ENCODE results near the gene ENPP3.

Gene ENPP3

DNA sequence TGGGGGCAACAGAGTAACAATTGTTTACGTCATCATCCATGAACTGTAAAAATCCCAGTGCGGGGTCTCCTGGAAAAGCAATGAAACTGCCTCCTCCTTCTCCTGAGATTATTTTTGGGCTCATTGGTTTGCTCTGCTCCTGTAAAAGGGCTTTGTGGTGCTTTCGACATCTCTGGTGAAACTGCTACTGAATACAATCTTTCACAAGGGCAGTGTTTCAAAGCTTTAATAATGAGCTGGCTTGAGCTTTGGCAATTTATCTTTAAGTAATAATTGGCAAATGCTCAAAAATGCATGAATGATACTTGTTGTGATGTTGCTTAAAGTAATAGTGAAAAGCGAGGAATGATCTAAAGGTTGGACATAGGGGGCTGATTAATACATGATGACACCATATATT lies 127.2 kb downstream of the ENPP3 start:
- Histone ChIP-seq H3K27ac (no peak overlapping the region), H3K4me1 (ENCODE audit: low read depth, poor library complexity, severe bottlenecking) (no peaks in the 10 kb centered on the region)

DNA sequence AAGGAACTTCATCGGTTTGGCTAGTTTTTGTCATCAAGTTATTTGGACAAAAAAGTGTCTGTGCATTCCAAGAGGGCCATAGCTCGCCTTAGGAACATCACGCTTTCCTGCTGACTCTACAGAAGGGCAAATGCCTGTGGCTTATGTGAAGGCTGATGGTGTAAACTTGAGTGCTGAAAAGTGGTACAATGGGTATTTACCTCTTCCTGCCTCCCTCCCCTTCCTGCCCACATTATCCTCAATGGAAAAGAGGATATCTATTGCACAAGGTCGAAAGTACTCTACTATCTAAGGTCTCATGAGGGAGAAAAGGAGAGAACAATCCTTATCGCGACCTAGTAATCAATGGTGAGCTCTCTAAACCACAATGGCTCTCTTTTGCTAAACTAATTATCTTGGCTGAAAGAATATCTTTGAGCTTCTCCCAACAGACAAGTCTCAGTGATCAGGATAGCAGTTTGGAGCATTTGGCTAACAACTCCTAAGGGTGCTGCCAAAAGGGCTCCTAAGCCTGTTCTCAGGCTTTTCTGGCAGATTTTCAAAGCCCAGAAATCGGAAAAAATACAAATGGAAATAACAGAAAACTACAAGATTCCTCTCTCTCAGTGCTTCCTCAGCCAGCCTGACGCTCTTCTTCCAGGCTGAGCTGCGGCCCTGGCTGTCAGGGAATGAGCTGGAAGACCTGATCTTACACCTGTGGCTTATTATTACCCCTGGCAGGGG lies 128.1 kb downstream of the ENPP3 start:
- TF ChIP-seq, protein P1, sequence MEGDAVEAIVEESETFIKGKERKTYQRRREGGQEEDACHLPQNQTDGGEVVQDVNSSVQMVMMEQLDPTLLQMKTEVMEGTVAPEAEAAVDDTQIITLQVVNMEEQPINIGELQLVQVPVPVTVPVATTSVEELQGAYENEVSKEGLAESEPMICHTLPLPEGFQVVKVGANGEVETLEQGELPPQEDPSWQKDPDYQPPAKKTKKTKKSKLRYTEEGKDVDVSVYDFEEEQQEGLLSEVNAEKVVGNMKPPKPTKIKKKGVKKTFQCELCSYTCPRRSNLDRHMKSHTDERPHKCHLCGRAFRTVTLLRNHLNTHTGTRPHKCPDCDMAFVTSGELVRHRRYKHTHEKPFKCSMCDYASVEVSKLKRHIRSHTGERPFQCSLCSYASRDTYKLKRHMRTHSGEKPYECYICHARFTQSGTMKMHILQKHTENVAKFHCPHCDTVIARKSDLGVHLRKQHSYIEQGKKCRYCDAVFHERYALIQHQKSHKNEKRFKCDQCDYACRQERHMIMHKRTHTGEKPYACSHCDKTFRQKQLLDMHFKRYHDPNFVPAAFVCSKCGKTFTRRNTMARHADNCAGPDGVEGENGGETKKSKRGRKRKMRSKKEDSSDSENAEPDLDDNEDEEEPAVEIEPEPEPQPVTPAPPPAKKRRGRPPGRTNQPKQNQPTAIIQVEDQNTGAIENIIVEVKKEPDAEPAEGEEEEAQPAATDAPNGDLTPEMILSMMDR (conservative IDR thresholded peaks at IDR 0.05; ENCODE audit: low read depth, low read length), result no peak
- no peaks in the 10 kb centered on the region for H3K36me3 ChIP-seq (ENCODE audit: insufficient read depth)
- no peaks in the 10 kb centered on the region for H3K27me3 ChIP-seq (ENCODE audit: insufficient read depth, low read depth)
- H3K4me3 ChIP-seq (IDR thresholded peaks at IDR 0.05; ENCODE audit: insufficient read depth, low read depth, low read length), result no peak overlapping the region
- no peak overlapping the region for H3K9ac ChIP-seq
- no peaks in the 10 kb centered on the region for H4K20me1 ChIP-seq (ENCODE audit: insufficient read depth)
- H3K27ac ChIP-seq, result no peak overlapping the region
- no peak overlapping the region for H2AFZ ChIP-seq (ENCODE audit: low read depth)
- no peak overlapping the region for H3K4me2 ChIP-seq
- H3K4me1 ChIP-seq (ENCODE audit: low read depth, poor library complexity, severe bottlenecking), result no peaks in the 10 kb centered on the region
- H3K79me2 ChIP-seq (ENCODE audit: insufficient read depth, low read depth), result no peaks in the 10 kb centered on the region

More for the DNA sequence above, 127.2 kb downstream of the ENPP3 start:
- no peak overlapping the region for H3K4me2 ChIP-seq
- H3K9ac ChIP-seq, result no peak overlapping the region
- no peaks in the 10 kb centered on the region for H3K79me2 ChIP-seq (ENCODE audit: insufficient read depth, low read depth)
- H3K27me3 ChIP-seq (ENCODE audit: insufficient read depth, low read depth), result no peaks in the 10 kb centered on the region
- no peaks in the 10 kb centered on the region for H4K20me1 ChIP-seq (ENCODE audit: insufficient read depth)
- H3K36me3 ChIP-seq (ENCODE audit: insufficient read depth), result no peaks in the 10 kb centered on the region
- TF ChIP-seq, protein P1 (conservative IDR thresholded peaks at IDR 0.05; ENCODE audit: low read depth, low read length), result no peak
- no peak overlapping the region for H3K4me3 ChIP-seq (IDR thresholded peaks at IDR 0.05; ENCODE audit: insufficient read depth, low read depth, low read length)
- H2AFZ ChIP-seq (ENCODE audit: low read depth), result no peak overlapping the region

DNA sequence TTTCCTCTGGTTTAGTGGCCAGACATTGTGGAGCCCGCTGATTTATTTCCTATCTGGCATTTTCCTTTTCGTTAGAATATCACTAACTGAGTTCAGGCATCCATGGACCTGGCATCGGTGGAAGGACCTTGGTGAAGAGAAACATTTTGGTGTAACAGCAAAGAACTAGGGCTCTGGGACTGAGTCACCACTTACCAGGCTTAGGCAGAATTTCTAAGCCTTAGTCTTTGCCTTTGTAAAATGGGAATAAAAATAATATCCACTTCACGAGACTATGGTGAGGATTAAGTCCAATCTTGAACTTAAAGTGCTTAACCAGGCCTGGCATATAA lies 128.7 kb downstream of the ENPP3 start:
- TF ChIP-seq, protein P1 (conservative IDR thresholded peaks at IDR 0.05; ENCODE audit: low read depth, low read length), result no peak
- H3K4me1 ChIP-seq (ENCODE audit: low read depth, poor library complexity, severe bottlenecking), result no peaks in the 10 kb centered on the region
- H2AFZ ChIP-seq (ENCODE audit: low read depth), result no peak overlapping the region
- H3K9ac ChIP-seq, result no peak overlapping the region
- H4K20me1 ChIP-seq (ENCODE audit: insufficient read depth), result no peaks in the 10 kb centered on the region
- H3K4me3 ChIP-seq (IDR thresholded peaks at IDR 0.05; ENCODE audit: insufficient read depth, low read depth, low read length), result no peak overlapping the region
- no peak overlapping the region for H3K27ac ChIP-seq
- H3K36me3 ChIP-seq (ENCODE audit: insufficient read depth), result no peaks in the 10 kb centered on the region
- no peak overlapping the region for H3K4me2 ChIP-seq
- no peaks in the 10 kb centered on the region for H3K79me2 ChIP-seq (ENCODE audit: insufficient read depth, low read depth)
- no peaks in the 10 kb centered on the region for H3K27me3 ChIP-seq (ENCODE audit: insufficient read depth, low read depth)

DNA sequence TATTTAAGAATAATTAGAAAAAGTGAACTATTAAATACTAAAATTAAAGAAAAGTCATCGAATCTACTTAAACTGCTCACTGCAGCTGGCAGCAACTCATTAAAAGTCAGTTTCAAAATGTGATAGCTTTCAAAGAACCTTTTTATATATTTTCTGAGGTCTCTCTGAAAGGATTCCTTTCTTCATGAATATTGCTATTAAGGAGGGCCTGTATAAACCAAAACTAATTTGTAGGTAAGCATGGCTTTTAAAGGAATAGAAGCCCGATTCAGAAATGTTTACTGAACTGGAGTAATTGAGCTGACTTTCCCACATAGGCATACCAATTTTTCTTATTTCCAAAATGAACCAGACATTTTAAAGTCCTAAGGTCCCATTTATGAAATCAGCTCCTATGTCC lies 129.5 kb downstream of the ENPP3 start:
- no peaks in the 10 kb centered on the region for H3K36me3 ChIP-seq (ENCODE audit: insufficient read depth)
- no peak overlapping the region for H3K27ac ChIP-seq
- no peaks in the 10 kb centered on the region for H3K27me3 ChIP-seq (ENCODE audit: insufficient read depth, low read depth)
- no peak overlapping the region for H3K4me2 ChIP-seq
- no peak overlapping the region for H3K4me3 ChIP-seq (IDR thresholded peaks at IDR 0.05; ENCODE audit: insufficient read depth, low read depth, low read length)
- no peaks in the 10 kb centered on the region for H3K79me2 ChIP-seq (ENCODE audit: insufficient read depth, low read depth)
- TF ChIP-seq, protein P1 (conservative IDR thresholded peaks at IDR 0.05; ENCODE audit: low read depth, low read length), result no peak
- no peaks in the 10 kb centered on the region for H3K4me1 ChIP-seq (ENCODE audit: low read depth, poor library complexity, severe bottlenecking)
- no peak overlapping the region for H2AFZ ChIP-seq (ENCODE audit: low read depth)
- no peak overlapping the region for H3K9ac ChIP-seq
- H4K20me1 ChIP-seq (ENCODE audit: insufficient read depth), result no peaks in the 10 kb centered on the region
